ENCODE data around the gene KL. TPM values are rescaled to one million over a fixed set of nuclear protein-coding genes. Genes with fewer than 3 reads are reported as not detected.

Gene KL
- total RNA-seq, 1 experiment from 2014 or later, result 1.5 TPM

DNA sequence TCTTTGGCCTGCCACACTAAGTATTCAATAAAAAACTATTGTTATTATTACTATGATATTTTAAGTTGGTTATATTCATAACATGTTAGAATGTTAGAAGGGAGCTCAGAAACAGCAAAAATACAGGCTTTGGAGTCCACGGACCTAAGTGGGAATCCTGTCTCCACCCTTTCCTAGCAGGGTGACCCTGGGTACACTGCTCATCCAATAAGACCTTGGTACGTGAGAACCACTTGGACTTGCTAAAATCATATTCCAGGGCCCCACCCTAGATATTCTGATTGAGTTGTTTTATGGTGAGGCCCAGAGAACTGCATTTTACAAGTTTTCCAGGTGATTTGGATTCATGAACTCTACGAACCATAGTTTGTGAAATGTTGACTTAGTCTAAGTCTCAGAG lies 47.4 kb upstream of the KL start:
- H3K36me3 ChIP-seq (ENCODE audit: insufficient read depth, low read length, poor library complexity, severe bottlenecking), result no peaks in the 10 kb centered on the region
- ChIA-PET CTCF (no interaction called here), POLR2A (ENCODE audit: low non-redundant PET) (no interaction called here)
- H3K27ac ChIP-seq (ENCODE audit: low read depth, low read length, poor library complexity, severe bottlenecking), result no peak overlapping the region
- no peaks in the 10 kb centered on the region for H3K9me3 ChIP-seq (ENCODE audit: low read depth, low read length, poor library complexity, severe bottlenecking)
- H3K4me3 ChIP-seq (ENCODE audit: low read depth, low read length, poor library complexity, severe bottlenecking), result no peak overlapping the region
- intact Hi-C loops (cut with micrococcal nuclease; ENCODE audit: unreplicated experiment), result no loop called here
- peaks cover 19% of the 10 kb centered on the region for H3K4me1 ChIP-seq (ENCODE audit: insufficient read depth, low read length, poor library complexity, severe bottlenecking)
- H3K27me3 ChIP-seq (replicated peaks; ENCODE audit: insufficient read depth, low read depth, low read length, poor library complexity), result no peaks in the 10 kb centered on the region
- DNase-seq (ENCODE audit: low spot score), result no peak
- BruUV-seq (replicated peaks), result no TSS peak
- no peak for TF ChIP-seq EZH2 (IDR thresholded peaks at IDR 0.05; ENCODE audit: borderline replicate concordance, low read depth, low read length, poor library complexity, severe bottlenecking)
- TF ChIP-seq, protein P1, sequence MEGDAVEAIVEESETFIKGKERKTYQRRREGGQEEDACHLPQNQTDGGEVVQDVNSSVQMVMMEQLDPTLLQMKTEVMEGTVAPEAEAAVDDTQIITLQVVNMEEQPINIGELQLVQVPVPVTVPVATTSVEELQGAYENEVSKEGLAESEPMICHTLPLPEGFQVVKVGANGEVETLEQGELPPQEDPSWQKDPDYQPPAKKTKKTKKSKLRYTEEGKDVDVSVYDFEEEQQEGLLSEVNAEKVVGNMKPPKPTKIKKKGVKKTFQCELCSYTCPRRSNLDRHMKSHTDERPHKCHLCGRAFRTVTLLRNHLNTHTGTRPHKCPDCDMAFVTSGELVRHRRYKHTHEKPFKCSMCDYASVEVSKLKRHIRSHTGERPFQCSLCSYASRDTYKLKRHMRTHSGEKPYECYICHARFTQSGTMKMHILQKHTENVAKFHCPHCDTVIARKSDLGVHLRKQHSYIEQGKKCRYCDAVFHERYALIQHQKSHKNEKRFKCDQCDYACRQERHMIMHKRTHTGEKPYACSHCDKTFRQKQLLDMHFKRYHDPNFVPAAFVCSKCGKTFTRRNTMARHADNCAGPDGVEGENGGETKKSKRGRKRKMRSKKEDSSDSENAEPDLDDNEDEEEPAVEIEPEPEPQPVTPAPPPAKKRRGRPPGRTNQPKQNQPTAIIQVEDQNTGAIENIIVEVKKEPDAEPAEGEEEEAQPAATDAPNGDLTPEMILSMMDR (conservative IDR thresholded peaks at IDR 0.05; ENCODE audit: low read depth, low read length), result no peak

DNA sequence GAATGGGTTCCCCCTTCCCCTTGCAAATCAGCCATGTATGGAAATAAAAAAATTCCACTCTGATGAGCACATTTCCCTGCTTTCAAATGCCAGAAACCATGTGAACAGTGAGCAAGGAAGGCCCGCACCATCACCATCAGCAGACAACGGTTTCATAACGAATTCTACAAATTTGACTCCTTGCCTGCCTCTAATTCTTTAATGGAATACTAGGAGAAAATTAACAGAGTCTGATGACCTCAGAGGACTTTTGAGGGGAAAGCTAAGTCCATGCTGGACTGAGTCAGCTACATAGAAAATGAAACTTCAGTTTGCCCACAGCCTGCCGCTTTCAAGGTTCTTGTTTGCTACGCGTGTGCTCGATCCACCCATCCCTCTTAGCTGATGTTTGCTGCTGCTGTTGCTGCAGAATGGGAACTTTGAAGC lies 46.7 kb upstream of the KL start:
- TF ChIP-seq, protein P1 (conservative IDR thresholded peaks at IDR 0.05; ENCODE audit: low read depth, low read length), result no peak
- no peak for TF ChIP-seq EZH2 (IDR thresholded peaks at IDR 0.05; ENCODE audit: borderline replicate concordance, low read depth, low read length, poor library complexity, severe bottlenecking)
- no TSS peak for BruUV-seq (replicated peaks)
- Histone ChIP-seq H3K4me3 (ENCODE audit: low read depth, low read length, poor library complexity, severe bottlenecking) (no peak overlapping the region), H3K27ac (ENCODE audit: low read depth, low read length, poor library complexity, severe bottlenecking) (peak overlapping the region; percentile 34), H3K27me3 (replicated peaks; ENCODE audit: insufficient read depth, low read depth, low read length, poor library complexity) (no peaks in the 10 kb centered on the region), H3K36me3 (ENCODE audit: insufficient read depth, low read length, poor library complexity, severe bottlenecking) (no peaks in the 10 kb centered on the region), H3K9me3 (ENCODE audit: low read depth, low read length, poor library complexity, severe bottlenecking) (no peaks in the 10 kb centered on the region), H3K4me1 (ENCODE audit: insufficient read depth, low read length, poor library complexity, severe bottlenecking) (peaks cover 19% of the 10 kb centered on the region)
- CTCF ChIA-PET, result no interaction called here
- peak; percentile 25 for DNase-seq (ENCODE audit: low spot score)
- POLR2A ChIA-PET (ENCODE audit: low non-redundant PET), result no interaction called here
- intact Hi-C loops (cut with micrococcal nuclease; ENCODE audit: unreplicated experiment), result no loop called here

DNA sequence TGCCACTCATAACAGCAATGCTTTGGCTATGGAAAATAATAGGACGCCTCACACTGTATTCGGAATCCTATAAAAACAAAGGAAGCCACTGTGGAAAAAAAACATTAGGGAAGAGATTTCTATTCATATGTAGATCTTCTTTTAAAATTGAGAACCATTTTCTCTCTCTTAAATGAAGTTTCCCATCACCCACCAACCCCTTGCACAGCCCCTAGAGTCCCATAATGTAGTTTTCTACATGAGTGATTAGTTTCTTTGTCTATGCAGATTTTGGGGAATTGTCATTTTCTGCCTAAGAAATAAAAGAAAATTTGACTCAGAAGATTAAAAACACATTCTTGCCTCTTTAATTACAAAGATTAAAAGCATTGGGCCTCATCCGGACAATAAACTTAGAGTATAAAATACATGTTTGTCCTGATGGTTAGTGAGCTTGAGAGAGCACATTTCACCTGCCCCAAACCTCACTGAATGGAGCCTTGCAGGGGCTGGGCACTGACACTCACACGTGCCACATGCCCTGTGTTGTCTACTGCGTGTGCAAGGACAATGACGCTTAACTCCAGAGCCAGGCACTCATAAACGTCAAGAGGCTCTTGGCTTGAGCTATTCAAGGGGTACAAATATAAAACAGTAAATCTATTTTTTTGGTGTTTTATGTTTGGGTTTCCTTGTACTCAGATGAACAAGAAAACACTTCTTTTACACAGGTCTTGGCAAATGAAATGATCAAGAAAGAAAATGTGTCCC lies 40.0 kb upstream of the KL start:
- Histone ChIP-seq H3K9me3 (ENCODE audit: low read depth, low read length, poor library complexity, severe bottlenecking) (no peaks in the 10 kb centered on the region), H3K27me3 (replicated peaks; ENCODE audit: insufficient read depth, low read depth, low read length, poor library complexity) (no peaks in the 10 kb centered on the region), H3K4me1 (ENCODE audit: insufficient read depth, low read length, poor library complexity, severe bottlenecking) (no peaks in the 10 kb centered on the region), H3K27ac (ENCODE audit: low read depth, low read length, poor library complexity, severe bottlenecking) (no peak overlapping the region), H3K36me3 (ENCODE audit: insufficient read depth, low read length, poor library complexity, severe bottlenecking) (no peaks in the 10 kb centered on the region), H3K4me3 (ENCODE audit: low read depth, low read length, poor library complexity, severe bottlenecking) (no peak overlapping the region)
- no TSS peak for BruUV-seq (replicated peaks)
- intact Hi-C loops (cut with micrococcal nuclease; ENCODE audit: unreplicated experiment), result no loop called here
- DNase-seq (ENCODE audit: low spot score), result no peak
- ChIA-PET CTCF (no interaction called here), POLR2A (ENCODE audit: low non-redundant PET) (no interaction called here)
- TF ChIP-seq, protein P1 (conservative IDR thresholded peaks at IDR 0.05; ENCODE audit: low read depth, low read length), result no peak
- TF ChIP-seq EZH2 (IDR thresholded peaks at IDR 0.05; ENCODE audit: borderline replicate concordance, low read depth, low read length, poor library complexity, severe bottlenecking), result no peak

Measured in A673 (cell line).